ENCODE data around the gene DCDC2B. TPM values are rescaled to one million over a fixed set of nuclear protein-coding genes. Genes with fewer than 3 reads are reported as not detected.

Gene DCDC2B
- polyA plus RNA-seq, 1 experiment, result not detected

DNA sequence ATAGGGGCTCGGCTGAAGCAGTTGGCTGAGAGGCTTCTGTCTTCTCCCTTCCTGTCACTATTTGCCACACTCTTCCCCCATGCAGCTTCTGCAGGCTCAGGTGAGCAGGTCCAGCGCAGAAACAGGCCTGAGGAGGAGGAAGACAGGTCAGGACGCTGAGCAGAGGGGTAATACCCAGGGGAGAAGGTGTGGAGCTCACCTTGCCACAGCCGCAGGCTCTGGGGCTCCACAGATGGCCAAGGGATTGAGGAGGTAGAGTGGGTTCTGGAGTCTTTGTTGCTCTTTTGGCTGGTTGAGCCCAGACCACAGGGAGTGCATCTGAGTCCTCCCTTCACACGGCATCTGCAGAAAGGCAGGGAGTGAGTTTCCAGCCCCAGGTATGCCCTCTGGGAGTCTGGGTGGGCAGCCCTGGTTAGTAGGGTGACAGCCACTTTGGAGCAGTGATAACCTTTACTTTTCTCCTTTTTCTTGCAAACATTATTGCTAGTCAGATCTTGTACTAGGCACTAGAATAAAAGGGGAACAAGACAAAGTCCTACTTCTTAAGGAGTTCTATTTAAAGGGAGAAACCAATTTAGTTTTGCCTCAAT lies 23.0 kb downstream of the DCDC2B start:
- CTCF ChIA-PET, result interaction anchor here (1.1 to 1.7 kb wide), 2 partner anchors 16 kb away, joined by 3 to 5 read pairs; no protein-coding TSS in a partner anchor
- Histone ChIP-seq H3K4me3 (ENCODE audit: low read depth, low read length) (no peak overlapping the region), H3K27me3 (ENCODE audit: control insufficient read depth, insufficient read depth, low read length) (no peaks in the 10 kb centered on the region), H3K9me3 (ENCODE audit: control insufficient read depth, insufficient read depth, low read length) (no peaks in the 10 kb centered on the region; the same call in 1 of the 2 replicates), H3K27ac (ENCODE audit: low read depth, low read length) (no peak overlapping the region)
- no peak for TF ChIP-seq CTCF (IDR thresholded peaks at IDR 0.05; ENCODE audit: low read depth, low read length)
- no peak for DNase-seq (ENCODE audit: low read depth, low spot score)
- POLR2A ChIA-PET, result interaction anchor here (0.7 to 1.3 kb wide), 3 partner anchors 9 to 104 kb away, joined by 3 to 5 read pairs (median 3); partner anchors contain the start of gene MARCKSL1

DNA sequence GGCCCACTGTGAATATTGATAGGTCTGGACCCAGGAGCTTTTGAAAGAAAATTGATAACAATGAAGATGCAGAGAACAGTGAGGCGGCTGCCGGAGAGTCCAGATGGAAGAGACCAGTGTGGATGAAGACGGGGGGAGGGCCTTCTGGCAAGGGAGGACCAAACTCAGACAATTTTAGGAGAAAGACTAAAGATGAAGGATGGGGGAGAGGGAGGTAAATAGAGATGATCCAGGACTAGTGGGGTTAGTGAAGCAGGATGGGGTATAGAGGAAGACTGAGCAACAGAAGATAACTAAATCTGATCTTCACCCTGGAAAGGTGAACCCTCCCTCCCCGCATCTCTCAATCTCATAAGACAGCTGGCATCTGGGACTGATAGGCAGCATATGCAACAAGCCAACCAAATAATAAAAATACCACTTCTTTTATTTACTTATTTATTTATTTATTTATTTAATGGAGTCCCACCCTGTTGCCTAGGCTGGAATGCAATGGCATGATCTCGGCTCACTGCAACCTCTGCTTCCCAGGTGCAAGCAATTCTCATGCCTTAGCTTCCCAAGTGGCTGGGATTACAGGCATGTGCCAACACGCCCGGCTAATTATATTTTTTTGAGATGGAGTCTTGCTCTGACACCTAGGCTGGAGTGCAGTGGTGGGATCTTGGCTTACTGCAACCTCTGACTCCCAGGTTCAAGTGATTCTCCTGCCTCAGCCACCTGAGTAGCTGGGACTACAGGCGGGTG lies 23.8 kb downstream of the DCDC2B start:
- POLR2A ChIA-PET, result interaction anchor here (1.2 kb wide), 1 partner anchor 8 kb away, joined by 5 read pairs; no protein-coding TSS in a partner anchor
- Histone ChIP-seq H3K4me3 (ENCODE audit: low read depth, low read length) (no peak overlapping the region), H3K27ac (ENCODE audit: low read depth, low read length) (no peak overlapping the region), H3K27me3 (ENCODE audit: control insufficient read depth, insufficient read depth, low read length) (no peaks in the 10 kb centered on the region), H3K9me3 (ENCODE audit: control insufficient read depth, insufficient read depth, low read length) (no peaks in the 10 kb centered on the region; the same call in 1 of the 2 replicates)
- CTCF ChIA-PET, result interaction anchor here (1.1 to 1.7 kb wide), 2 partner anchors 15 to 17 kb away, joined by 3 to 5 read pairs; no protein-coding TSS in a partner anchor
- no peak for DNase-seq (ENCODE audit: low read depth, low spot score)
- no peak for TF ChIP-seq CTCF (IDR thresholded peaks at IDR 0.05; ENCODE audit: low read depth, low read length)

DNA sequence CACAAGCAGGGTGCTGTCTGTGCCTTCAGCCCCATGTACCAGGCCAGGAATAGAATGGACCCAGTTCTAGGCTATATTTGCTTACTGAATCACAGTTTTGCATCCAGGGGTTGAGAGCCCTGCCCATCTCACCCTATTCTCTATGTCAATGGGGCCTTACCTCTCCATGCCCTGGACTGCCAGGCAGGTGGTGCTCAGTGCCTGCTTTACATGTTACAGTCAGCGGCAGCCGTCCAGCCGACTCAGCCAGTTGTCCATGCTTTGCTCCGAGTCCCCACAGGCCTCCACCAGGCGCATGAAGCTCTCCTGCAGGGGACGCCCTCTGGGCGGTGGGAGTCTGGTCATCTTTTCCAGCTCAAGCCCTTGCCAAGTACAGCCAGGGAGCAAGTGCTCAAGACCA lies 25.9 kb downstream of the DCDC2B start:
- peak overlapping the region; percentile 12 for H3K27ac ChIP-seq (ENCODE audit: low read depth, low read length)
- POLR2A ChIA-PET, result interaction anchor here (0.6 to 1.2 kb wide), 3 partner anchors 18 to 123 kb away, joined by 3 to 5 read pairs (median 4); no protein-coding TSS in a partner anchor

GRCh38 chr1:32239337-32239736 lies 30.4 kb downstream of the DCDC2B start:
- no peaks in the 10 kb centered on the region for H3K27me3 ChIP-seq (ENCODE audit: control insufficient read depth, insufficient read depth, low read length)
- no peak for DNase-seq (ENCODE audit: low read depth, low spot score)
- CTCF ChIA-PET, result interaction anchor here (1.8 to 2.8 kb wide), 2 partner anchors 9 to 23 kb away, joined by 13 read pairs; no protein-coding TSS in a partner anchor
- H3K27ac ChIP-seq (ENCODE audit: low read depth, low read length), result peak overlapping the region; percentile 21
- no peak for TF ChIP-seq CTCF (IDR thresholded peaks at IDR 0.05; ENCODE audit: low read depth, low read length)
- H3K9me3 ChIP-seq (ENCODE audit: control insufficient read depth, insufficient read depth, low read length), result no peaks in the 10 kb centered on the region; the same call in 1 of the 2 replicates
- H3K4me3 ChIP-seq (ENCODE audit: low read depth, low read length), result no peak overlapping the region
- POLR2A ChIA-PET, result interaction anchor here (1.4 kb wide), 1 partner anchor 52 kb away, joined by 4 read pairs; no protein-coding TSS in a partner anchor

More for the DNA sequence above, 25.9 kb downstream of the DCDC2B start:
- DNase-seq (ENCODE audit: low read depth, low spot score), result no peak
- TF ChIP-seq CTCF (IDR thresholded peaks at IDR 0.05; ENCODE audit: low read depth, low read length), result no peak
- CTCF ChIA-PET, result no interaction called here
- H3K4me3 ChIP-seq (ENCODE audit: low read depth, low read length), result no peak overlapping the region
- H3K9me3 ChIP-seq (ENCODE audit: control insufficient read depth, insufficient read depth, low read length), result no peaks in the 10 kb centered on the region; the same call in 1 of the 2 replicates
- H3K27me3 ChIP-seq (ENCODE audit: control insufficient read depth, insufficient read depth, low read length), result no peaks in the 10 kb centered on the region
